ENCODE data around the gene C1QL3.

The C1QL3 gene

GRCh38 chr10:16472828-16473227 lies 48.9 kb downstream of the C1QL3 start:
- H3K4me3 Mint-ChIP-seq = no peak overlapping the region
- H3K36me3 Mint-ChIP-seq = peaks cover 8% of the 10 kb centered on the region
- CTCF ChIA-PET = no interaction called here
- no peaks in the 10 kb centered on the region for H3K9me3 Mint-ChIP-seq
- DNase-seq = no peak
- H3K4me1 Mint-ChIP-seq = peaks cover 4% of the 10 kb centered on the region
- no peaks in the 10 kb centered on the region for H3K27me3 Mint-ChIP-seq
- no peak overlapping the region for H3K27ac Mint-ChIP-seq

- Mint-ChIP-seq H3K4me3 (no peak overlapping the region), H3K36me3 (peaks cover 7% of the 10 kb centered on the region), H3K4me1 (peaks cover 4% of the 10 kb centered on the region), H3K27ac (no peak overlapping the region), H3K9me3 (no peaks in the 10 kb centered on the region), H3K27me3 (no peaks in the 10 kb centered on the region)
- CTCF ChIA-PET = no interaction called here
- DNase-seq = no peak
Measured at GRCh38 chr10:16470747-16471146, 50.9 kb downstream of the C1QL3 start.

DNA sequence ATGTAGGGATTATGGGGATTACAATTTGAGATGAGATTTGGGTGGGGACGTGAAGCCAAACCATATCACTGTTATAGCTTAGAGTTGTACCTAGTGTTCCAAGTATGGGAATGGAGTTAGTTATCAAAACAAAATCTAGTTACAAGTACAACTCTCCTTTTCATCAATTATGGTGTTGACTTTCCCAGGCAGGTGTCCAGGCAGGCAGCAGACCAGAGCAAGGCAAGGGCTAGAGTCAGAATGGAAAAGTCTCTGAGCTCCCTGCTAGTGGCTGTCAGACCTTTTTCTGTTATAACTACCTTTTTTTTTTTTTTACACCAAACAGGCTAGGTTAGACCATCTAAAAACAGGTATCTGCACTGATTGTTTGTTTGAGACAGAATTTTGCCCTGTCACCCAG lies 55.7 kb downstream of the C1QL3 start:
- no peaks in the 10 kb centered on the region for H3K9me3 Mint-ChIP-seq
- H3K4me1 Mint-ChIP-seq = peaks cover 3% of the 10 kb centered on the region
- CTCF ChIA-PET = no interaction called here
- no peak overlapping the region for H3K27ac Mint-ChIP-seq
- H3K27me3 Mint-ChIP-seq = no peaks in the 10 kb centered on the region
- H3K4me3 Mint-ChIP-seq = no peak overlapping the region
- peaks cover 20% of the 10 kb centered on the region for H3K36me3 Mint-ChIP-seq
- no peak for DNase-seq

Measured in activated naive CD4-positive, alpha-beta T cell treated with anti-CD3 and anti-CD28 coated beads, Interleukin-2, amount 10 ng/mL, durations not matched to agents 7 days and 5 days (primary cell).